ENCODE results near the gene IHH.

DNA sequence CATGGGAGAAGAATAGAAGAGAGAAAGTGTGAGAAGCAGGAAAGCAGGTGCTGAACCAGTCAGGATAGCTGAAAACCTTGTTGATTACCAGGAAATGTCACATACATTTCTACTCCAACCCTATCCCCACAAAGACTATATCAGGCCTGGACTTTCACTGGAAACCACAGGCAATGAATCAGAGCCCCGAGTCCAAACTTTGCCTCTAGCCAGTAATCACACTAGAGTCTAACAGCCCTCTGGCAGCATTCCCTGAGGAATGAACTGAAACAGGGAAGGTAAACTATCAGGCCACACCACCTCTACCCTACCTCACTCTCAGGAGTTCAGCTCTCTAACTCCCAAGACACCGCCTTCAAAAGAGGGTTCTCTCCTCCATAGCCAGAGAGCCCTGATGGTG is 18.7 kb upstream of the IHH start:
- TF ChIP-seq, protein P1, sequence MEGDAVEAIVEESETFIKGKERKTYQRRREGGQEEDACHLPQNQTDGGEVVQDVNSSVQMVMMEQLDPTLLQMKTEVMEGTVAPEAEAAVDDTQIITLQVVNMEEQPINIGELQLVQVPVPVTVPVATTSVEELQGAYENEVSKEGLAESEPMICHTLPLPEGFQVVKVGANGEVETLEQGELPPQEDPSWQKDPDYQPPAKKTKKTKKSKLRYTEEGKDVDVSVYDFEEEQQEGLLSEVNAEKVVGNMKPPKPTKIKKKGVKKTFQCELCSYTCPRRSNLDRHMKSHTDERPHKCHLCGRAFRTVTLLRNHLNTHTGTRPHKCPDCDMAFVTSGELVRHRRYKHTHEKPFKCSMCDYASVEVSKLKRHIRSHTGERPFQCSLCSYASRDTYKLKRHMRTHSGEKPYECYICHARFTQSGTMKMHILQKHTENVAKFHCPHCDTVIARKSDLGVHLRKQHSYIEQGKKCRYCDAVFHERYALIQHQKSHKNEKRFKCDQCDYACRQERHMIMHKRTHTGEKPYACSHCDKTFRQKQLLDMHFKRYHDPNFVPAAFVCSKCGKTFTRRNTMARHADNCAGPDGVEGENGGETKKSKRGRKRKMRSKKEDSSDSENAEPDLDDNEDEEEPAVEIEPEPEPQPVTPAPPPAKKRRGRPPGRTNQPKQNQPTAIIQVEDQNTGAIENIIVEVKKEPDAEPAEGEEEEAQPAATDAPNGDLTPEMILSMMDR (IDR thresholded peaks at IDR 0.05; ENCODE audit: insufficient read depth, low read length, poor library complexity, severe bottlenecking), result no peak
- TF ChIP-seq EZH2phosphoT487 (conservative IDR thresholded peaks at IDR 0.05; ENCODE audit: low read length), result no peak
